NCI-H2107 (cell line): ENCODE data around the gene SLC30A4.
"Not testable (repeated sequence)": the region's sequence is repeated elsewhere in the genome, so short reads cannot be mapped to it uniquely, and the experiment has no call there.

Experiments
- DNase-seq: peaks from one replicate; lab custom pipeline; 2025; lab: John Stamatoyannopoulos, UW

SLC30A4 gene

DNA sequence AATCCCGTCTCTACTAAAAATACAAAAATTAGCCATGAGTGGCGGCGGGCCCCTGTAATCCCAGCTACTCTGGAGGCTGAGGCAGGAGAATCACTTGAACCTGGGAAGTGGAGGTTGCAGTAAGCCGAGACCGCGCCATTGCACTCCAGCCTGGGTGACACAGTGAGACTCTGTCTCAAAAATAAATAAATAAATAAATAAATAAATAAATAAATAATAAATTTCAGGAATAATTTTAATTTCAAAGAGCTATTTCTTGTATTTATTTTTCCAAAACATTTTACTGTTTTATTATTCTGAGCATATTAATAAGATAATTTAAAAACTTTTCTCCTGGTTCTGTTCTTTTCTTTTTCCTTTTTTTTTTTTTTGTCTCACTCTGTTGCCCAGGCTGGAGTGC is 15.4 kb downstream of the SLC30A4 start:
- not testable (repeated sequence) for DNase-seq

DNA sequence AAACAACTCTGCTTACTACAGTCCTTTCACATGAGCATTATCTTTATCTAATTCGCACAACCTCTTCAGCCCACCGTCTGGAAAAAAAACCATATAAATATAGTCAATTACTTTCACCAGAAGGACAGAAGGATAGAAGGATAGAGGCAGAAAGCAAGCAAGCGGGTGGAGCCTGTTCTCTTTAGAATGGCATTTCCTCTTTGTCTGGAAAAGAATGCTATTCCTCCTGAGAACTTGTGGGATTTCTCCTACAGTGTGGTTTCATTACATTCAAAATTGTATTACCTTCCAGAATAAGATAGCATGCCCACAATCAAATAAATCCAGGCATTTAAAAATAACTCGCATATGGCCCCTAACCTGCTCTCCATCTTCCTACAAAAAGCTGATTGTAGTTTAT is 23.1 kb downstream of the SLC30A4 start:
- no peak for DNase-seq

DNA sequence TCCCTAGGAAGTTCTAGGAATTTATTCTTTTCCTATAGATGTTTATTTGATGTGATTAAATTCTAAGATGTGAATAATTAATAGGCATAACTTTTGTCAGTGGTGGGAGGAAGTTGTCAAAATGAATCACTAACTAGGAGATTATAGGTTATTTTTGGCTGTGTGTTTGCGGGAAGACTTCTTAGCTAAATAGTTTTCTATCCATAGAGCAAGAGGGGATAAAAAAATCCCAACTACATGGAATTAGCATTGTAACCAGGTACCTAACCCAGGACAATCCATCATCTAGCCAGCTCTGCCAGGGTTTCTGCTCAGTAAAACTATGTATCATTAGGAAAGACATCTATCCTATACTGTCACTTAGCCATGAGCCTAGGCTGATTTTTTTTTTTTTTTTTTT is 23.9 kb downstream of the SLC30A4 start:
- DNase-seq: no peak

DNA sequence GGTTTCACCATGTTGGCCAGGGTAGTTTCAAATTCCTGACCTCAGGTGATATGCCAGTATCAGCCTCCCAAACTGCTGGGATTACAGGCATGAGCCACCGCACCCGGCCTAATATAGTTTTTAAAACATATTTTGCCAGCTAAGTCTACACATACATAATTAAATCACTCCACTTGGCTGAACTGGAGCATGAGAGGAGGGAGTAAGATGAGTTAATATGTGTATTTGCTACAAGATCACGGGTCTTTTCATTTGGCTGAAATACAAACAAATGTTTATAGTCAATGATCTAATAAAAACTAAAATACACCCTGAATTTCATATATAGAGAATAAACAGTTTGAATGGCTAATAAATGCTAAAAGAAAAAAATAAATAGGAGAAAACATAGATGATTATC is 25.3 kb downstream of the SLC30A4 start:
- no peak for DNase-seq

DNA sequence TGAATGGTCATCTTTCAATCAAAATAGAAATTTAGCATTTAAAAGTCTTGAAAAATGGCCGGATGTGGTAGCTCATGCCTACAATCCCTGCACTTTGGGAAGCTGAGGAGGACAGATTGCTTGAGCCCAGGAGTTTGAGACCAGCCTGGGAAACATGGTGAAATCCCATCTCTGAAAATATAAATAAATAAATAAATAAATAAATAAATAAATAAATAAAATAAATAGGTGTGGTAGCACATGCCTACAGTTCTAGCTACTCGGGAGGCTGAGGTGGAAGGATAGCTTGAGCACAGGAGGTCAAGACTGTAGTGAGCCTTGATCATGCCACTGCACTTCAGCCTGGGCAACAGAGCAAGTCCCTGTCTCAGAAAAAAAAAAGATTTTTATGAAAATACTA is 25.9 kb downstream of the SLC30A4 start:
- DNase-seq: no peak

DNA sequence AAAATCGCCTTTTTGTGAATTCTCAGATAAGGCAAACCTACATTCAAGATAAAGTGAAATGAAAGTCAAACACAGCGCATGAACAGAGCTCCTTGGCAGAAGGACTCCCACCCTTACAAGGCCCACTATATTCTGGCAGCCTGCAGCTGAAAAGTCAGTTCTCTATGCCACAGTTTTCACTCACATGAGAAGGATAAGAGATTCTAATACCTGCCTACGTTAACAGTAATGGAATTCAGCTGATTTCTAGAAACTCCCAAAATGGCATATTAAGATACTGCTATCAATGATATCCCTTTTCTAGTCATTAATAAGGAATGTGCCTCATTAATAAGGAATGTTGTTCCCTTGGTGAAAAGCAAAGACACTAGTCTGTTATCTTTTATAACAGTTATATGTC is 27.0 kb downstream of the SLC30A4 start:
- DNase-seq: no peak

DNA sequence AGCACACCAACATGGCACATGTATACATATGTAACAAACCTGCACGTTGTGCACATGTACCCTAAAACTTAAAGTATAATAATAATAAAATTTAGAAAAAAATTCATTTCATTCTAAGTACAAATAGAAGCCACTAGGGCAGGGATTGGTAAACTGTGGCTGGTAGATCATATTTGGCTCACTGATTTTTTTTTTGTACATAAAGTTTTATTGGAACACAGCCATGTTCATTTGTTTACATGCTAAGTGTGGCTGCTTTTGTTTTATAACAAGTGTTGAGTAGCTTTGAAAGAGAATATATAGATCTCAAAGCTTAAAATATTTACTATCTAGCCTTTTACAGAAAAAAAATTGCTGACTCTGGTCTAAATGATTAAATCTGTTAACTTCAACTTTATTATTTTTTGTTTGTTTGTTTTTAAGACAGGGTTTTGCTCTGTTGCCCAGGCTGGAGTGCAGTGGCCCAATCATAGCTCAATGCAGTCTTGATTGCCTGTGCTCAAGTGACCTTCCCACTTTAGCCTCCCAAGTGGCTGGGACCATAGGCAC is 32.8 kb downstream of the SLC30A4 start:
- no peak for DNase-seq

DNA sequence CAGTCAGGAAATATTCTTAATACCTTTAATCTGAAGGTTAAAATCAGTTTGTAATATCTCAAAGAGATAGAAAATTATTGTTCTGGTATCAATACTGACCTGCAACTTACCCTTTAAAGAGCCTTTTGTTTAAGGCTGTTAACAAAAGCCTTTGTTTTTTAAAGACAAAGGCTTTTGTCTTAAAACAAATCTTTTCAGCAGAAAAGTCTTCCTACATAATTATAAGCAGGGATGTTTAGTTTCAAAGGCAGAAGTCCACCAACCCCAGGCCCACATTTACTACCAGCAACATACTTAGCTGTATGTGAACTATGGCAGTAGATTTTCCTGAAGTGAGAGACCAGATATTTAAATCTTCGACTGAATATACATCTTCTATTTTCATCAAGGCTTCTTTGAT is 36.2 kb downstream of the SLC30A4 start:
- DNase-seq: no peak

DNA sequence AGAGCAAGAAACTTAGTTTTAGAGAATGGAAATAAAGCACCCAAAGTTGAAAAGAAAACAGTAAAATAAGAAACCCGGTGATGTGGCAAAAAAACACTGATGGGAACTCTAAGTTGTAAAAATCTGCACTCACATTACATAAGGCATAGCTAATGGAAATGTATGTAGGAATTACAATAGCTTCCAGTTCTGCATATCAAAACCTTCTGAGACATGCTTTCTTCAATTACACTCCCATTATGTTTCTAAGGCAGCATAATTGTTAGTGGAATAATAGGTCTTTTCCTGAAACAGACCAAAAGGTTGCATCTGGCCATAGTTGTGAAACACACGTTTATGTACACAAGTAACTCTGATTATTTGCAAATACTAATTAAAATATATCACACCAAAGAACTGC is 41.4 kb downstream of the SLC30A4 start:
- DNase-seq: no peak

DNA sequence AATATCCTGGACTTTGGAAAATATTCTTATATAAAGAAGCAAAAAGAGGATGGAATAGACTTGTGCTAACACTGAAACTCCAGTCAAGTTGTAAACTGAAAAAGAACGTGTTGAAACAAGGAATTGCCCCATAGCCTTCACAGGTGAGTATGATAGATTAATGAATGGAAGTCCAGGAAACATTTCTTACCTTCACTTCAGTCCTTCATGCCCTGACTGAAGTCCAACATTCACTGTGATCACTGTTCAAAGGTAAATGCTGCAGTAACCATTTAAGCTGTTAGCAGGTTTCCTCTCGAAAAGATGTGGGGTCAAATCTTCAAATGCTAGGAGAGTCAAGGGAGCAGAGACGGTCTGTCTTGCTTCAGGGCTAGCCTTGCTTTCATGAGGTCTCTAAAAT is 46.1 kb downstream of the SLC30A4 start:
- DNase-seq: no peak

DNA sequence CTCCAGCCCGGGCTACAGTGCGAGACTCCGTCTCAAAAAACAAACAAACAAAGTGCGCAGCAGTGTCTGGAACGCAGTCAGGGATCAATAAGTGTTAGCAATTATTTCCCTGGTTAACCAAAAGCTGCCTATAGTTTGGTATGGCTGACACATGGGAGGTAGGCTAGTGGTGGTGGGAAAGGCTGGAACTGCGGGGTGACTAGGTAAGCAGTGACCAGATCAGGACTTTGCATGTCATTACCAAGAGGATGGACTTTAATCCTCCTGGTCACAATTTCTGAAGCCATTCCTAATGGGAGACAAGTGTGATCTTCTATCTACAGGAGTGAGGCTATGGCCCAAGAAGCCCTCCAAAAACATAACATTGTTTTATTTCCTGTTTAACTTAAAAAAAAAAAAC is 47.8 kb downstream of the SLC30A4 start:
- DNase-seq: no peak

DNA sequence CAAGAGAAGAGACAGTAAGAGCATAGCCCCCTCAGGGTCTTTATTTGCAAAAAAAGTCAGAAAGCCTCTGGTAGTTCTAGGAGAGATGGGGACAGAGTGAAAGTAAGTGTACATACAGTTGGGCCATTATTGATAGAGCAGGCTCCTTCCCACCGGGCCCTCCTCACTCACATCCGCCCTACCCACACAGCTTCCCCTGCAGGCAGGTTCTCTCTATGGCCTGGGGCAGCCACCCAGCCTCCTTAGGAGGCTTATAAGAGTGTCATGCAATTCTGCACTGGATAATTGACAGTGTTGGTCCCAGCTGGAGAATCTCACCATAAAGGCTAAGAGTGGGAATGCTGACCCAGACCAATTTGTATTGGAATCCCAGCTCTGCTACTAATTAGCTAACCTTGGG is 49.5 kb downstream of the SLC30A4 start:
- no peak for DNase-seq

DNA sequence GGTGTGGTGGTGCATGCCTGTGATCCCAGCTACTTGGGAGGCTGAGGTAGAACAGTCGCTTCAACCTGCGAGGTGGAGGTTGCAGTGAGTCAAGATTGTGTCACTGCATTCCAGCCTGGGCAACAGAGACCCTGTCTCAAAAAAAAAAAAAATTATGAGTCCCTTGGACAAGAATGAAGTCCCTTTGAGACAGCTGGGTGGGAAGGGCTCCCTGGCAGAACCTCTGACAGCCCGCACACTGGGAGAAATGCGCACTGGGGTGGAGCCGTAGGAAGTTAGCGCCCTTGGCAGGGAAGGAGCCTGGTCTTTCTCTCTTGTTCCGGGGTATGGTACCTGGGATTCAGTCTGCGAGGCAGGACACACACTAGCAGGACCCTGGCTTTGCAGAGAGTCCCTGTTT is 51.4 kb downstream of the SLC30A4 start:
- DNase-seq: no peak

DNA sequence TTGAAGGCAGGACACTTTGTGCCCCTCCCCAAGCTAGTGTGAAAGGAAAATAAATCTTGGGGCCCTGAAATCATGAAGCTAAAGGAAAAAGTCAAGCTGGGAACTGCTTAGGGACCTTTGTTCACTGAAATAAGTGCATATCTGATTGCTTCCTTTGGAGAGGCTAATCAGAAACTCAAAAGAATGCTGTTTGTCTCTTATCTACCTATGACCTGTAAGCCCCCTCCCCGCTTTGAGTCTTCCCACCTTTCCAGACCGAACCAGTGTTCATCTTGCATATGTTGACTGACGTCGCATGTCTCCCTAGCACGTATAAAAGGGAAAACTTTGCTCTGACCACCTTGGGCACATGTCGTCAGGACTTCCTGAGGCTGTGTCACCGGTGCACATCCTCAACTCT is 53.1 kb downstream of the SLC30A4 start:
- DNase-seq: no peak

DNA sequence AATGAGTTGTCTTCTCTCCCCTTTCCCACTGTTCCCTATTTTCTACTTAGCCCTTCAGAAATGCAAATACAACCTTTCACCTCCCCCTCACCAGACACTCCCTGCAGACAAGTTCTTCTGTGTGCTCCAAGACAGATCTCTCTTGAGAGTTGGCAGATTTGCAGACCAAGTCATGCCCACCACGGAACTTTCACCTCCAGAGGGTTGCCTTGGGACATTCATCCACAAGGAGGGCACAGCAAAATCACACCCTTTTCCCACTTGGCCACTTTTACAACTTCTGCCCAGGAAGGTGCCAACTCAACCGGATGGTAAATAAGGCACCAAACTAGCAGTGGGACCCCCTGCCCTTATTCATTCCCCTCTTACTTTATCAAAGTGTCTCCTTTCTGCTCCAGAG is 53.5 kb downstream of the SLC30A4 start:
- DNase-seq: no peak

DNA sequence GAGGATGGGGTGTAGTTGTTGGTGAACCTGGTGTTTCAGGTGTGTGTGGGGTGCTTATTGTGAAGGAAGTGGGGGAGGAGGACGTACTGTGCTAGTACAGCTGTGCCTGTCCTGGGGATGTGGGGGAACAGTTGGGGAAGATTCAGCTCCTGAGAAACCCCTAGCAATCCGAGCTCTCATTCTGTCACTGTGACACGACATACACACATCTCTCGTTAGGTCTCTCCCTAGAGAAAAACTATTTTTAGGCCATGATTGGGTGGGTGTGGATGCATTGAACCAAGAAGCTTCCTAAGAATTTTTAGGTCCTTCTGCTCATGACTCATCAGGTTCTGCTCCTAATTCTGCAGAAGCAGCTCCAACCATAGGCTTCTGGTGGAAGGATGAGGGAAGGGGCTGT is 54.3 kb downstream of the SLC30A4 start:
- no peak for DNase-seq

DNA sequence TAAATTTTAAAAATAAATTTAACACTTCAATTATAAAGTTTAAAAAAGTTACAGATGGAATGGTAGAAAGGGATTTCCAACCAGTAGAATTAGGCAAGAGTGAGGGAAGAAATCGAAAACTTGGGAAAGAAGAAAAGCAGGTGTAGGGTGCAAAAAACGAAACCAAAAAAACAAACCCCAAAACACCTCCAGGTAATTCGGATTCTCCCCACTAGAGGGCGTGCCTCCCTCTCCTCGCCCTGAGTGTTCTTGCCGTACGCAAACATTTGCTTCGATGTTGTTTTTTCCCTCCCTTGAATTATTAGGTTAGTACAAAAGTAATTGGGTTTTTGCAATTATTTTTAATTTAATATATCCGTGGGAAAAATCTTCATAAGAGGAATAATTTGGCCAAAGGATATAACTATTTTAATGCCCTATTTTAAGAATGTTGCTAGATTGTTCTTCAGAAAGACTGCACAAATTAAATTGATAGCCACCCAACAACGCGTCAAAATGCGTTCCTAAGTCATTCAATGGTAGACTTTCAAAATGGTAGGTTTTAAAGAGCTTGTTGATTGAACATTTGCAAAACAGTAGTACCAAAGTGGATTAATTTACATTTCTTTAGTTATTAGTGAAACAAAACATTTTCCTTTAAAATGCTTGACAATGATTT is 63.7 kb downstream of the SLC30A4 start:
- DNase-seq: peak; percentile 13

DNA sequence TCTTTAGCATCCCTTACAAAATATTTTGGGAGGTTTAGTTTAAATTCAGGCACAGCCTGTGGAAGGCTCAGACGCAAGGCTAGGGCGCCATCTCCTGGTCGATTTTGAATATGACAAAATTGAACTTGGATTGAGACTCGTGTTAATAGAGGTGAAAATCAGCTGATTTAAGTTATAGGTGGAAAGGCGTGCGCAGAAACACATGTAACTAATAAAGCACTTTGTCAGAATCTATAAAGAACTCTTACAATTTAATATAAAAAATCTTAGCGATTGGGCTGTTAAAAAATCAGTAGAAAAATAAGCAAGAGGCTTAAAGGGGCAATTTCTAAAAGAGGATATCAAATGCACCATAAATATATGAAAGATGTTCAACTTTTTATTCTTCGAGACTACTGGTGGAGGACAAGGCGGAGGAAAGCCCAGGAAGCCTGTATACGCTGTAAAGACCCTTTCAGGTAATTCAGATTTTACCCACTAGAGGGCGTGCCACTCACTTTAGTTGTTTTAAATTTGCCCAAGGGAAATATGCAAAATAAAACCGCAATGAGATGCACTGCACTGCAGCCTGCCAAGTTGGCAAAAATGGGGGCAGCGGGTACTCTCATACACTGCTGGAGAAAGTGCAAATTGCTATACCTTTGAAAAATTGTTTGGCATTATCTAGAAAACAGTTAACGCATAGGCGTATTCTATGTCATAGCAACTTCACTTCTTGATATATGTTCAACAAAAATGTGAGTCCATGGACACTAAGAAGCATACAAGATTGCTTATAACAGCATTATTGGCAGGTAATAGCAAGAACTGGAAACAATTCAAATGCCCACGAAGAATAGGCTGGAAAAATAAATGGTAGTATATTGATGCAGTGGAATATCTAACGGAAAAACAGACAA is 64.7 kb downstream of the SLC30A4 start:
- peak; percentile 61 for DNase-seq

DNA sequence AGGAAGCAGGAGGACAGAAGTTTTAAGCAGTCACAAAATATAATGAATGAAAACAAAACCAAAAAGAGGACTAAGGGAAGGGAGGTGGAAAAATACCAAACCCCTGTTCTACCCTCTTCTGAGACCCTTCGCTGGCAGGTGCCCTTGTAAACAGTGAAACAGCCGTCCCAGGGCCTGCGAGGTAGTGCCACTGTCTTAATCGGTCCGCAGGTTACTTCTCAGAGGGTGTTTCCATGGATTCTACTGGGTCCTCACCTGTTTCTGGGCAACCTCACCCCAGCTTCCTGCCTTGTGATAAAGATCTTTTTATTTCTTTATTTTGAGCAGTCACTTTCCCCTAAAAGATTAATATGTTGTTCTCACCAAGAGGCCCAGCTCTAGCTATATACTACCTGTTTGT is 65.3 kb downstream of the SLC30A4 start:
- no peak for DNase-seq

DNA sequence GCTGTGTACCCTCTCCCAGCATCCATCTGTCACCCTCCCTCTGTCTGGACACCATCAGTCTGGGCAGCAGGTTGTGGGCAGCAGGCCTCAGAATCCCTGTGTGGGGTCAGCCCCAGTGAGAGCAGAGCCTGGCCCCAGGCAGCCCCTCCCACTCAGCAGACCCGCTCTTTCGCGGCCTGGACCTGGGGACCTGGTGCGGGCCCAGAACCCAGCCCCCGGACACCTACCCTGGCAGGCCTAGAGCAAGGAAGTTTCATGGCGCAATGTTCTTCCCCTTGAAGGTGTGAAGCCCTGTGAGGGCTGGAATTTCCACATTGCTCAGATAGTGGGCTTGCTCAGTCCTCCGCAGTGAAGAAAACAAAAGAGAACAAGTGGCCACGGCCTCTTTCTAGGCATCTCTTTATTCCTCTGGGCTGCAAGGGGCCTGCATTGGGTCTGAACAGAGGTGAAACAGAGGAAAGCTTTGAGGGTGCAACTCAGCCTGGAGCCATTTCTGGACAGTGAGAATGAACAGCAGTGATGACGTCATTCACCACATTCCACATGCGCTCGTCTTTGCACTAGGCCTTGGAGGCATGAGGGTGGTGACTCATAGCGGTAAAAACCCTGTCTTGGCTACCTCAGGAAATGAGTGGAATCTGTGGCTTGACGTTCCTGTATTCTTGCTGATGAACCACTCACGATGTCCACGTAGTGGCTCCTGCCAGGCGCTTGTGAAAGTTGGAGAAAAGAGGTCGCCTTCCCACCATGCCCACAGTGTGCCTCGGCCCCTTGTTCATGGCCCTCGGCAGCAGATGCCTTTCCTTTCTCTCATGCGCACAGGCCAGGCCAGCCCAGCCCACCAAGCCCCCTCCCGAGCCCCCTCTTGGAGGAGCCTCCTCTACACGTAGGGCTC is 66.1 kb downstream of the SLC30A4 start:
- no peak for DNase-seq

DNA sequence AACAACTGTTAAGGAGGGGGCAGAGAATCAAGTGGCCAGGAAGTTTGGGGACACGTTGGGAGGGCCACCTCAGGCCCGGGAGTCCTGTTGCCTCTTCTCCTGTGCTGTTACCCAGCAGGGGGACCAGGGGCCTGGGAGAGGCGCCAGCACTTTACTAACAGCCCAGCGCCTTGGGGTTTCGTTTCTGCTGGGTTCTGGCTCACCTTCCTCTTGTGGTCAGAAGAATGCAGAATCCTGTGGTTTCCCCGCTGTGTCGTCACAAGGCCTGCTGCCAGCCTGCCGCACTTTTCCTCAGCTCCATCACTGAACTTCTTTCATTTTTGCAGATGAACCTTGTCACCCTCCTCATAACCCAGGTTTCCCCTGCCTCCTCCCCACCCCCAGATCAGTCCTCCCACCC is 67.7 kb downstream of the SLC30A4 start:
- peak; percentile 32 for DNase-seq

DNA sequence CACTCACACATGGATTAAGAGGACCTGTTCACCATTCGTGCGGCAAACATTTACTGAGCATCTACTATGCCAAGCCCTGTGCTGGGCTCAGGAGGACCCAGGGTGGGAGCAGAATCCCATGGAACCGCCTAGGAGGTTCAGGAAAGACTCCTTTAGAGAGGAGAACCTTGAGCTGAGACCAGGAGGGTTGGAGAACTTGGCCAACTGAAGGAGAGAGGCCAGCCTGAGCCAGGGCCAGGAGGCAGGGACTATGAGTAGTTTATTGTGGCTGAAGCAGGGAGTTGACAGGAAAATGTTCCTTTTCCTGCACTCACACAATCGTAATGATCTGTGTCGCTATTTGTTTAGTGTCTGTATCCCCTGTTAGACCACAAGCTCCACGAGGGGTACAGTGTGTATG is 71.3 kb downstream of the SLC30A4 start:
- no peak for DNase-seq
